Spinal cord (tissue), 10 donors: ENCODE results near the gene GRID1. TPM values are rescaled to one million over a fixed set of nuclear protein-coding genes. Genes with fewer than 3 reads are reported as not detected.

Experiments used
- DNase-seq, 6 donors: peaks; one replicate each; pipeline versions ENCODE4 v3.0.0 to v3.0.0-alpha.2; 2013 to 2015; ENCODE audit warnings: low spot score in 6 of 6, low read depth in 4 of 6
- H3K27ac ChIP-seq: one replicate; pipeline ENCODE4 v1.5.1; 2013; ENCODE audit warnings: low read depth, low read length, control low read depth
- H3K27me3 ChIP-seq: one replicate; pipeline ENCODE4 v1.6.1; 2013; ENCODE audit warnings: low read length; ENCODE audit not compliant: control insufficient read depth, insufficient read depth
- H3K36me3 ChIP-seq: one replicate; pipeline ENCODE4 v1.6.1; 2013; ENCODE audit warnings: low read length; ENCODE audit not compliant: control insufficient read depth, insufficient read depth
- H3K4me1 ChIP-seq: one replicate; pipeline ENCODE4 v1.6.1; 2013; ENCODE audit warnings: low read length; ENCODE audit not compliant: control insufficient read depth, insufficient read depth
- H3K4me3 ChIP-seq: one replicate; pipeline ENCODE4 v1.5.1; 2013; ENCODE audit warnings: low read depth, low read length, control low read depth
- H3K9me3 ChIP-seq: one replicate; pipeline ENCODE4 v1.6.1; 2013; ENCODE audit warnings: low read length; ENCODE audit not compliant: control insufficient read depth, insufficient read depth
- WGBS: methylation state at CpG from one replicate; pipeline ENCODE4 v1.1.5; 2013; ENCODE audit warnings: missing lambda C conversion rate; ENCODE audit not compliant: insufficient coverage; 5-methylcytosine and 5-hydroxymethylcytosine counted together
- polyA plus RNA-seq, 2 donors: library from polyadenylated mRNA; unstranded; fragments of 120-200 nt; gene quantifications; one replicate each; pipeline ENCODE4 v1.2.1, GENCODE V29; 2013; ENCODE audit not compliant: insufficient read length in 2 of 2
- total RNA-seq, 2 donors: library from RNA; depleted of rRNA in 1 of 2; stranded (reverse); fragments of 120-200 nt in 1 of 2; fragments of >200 nt in 1 of 2; gene quantifications; one replicate each; pipeline versions ENCODE4 v1.2.3 to v1.2.4, GENCODE V29; 2013 to 2014
- donor health status: healthy.

The GRID1 gene
- total and polyA plus RNA-seq, 4 donors: 7.6 to 30.1 (median 22.2) TPM

- H3K27ac ChIP-seq: no peak overlapping the region
- H3K4me3 ChIP-seq: no peak overlapping the region
- DNase-seq: peak in 1 of 6 donors; percentile 69
- no peaks in the 10 kb centered on the region for H3K9me3 ChIP-seq
- peaks cover 41% of the 10 kb centered on the region for H3K4me1 ChIP-seq
- H3K36me3 ChIP-seq: peaks cover 2% of the 10 kb centered on the region
- H3K27me3 ChIP-seq: no peaks in the 10 kb centered on the region
- WGBS: 90% methylated on average over 4 of the region's 7 CpGs
These were observed 442.1 kb downstream of the GRID1 start for GRCh38 chr10:85924382-85925102.

- Histone ChIP-seq H3K36me3 (peaks cover 2% of the 10 kb centered on the region), H3K27ac (no peak overlapping the region), H3K4me1 (peaks cover 46% of the 10 kb centered on the region), H3K4me3 (no peak overlapping the region), H3K9me3 (no peaks in the 10 kb centered on the region), H3K27me3 (no peaks in the 10 kb centered on the region)
- peak in 3 of 6 donors; percentile 36 to 88 (median 72) for DNase-seq
- 34% methylated on average over 7 of the region's 9 CpGs for WGBS
These were observed 444.1 kb downstream of the GRID1 start for GRCh38 chr10:85922356-85923129.

GRCh38 chr10:85921789-85922188 lies 444.8 kb downstream of the GRID1 start:
- WGBS: 56% methylated on average over 5 of the region's 5 CpGs
- Histone ChIP-seq H3K27me3 (no peaks in the 10 kb centered on the region), H3K4me3 (no peak overlapping the region), H3K36me3 (peaks cover 2% of the 10 kb centered on the region), H3K4me1 (peaks cover 53% of the 10 kb centered on the region), H3K27ac (no peak overlapping the region), H3K9me3 (no peaks in the 10 kb centered on the region)
- no peak for DNase-seq

- WGBS: 91% methylated on average over 5 of the region's 6 CpGs
- peaks cover 2% of the 10 kb centered on the region for H3K36me3 ChIP-seq
- no peak overlapping the region for H3K4me3 ChIP-seq
- H3K27ac ChIP-seq: no peak overlapping the region
- H3K4me1 ChIP-seq: peaks cover 64% of the 10 kb centered on the region
- no peaks in the 10 kb centered on the region for H3K9me3 ChIP-seq
- DNase-seq: no peak
- H3K27me3 ChIP-seq: no peaks in the 10 kb centered on the region
These were observed 446.3 kb downstream of the GRID1 start for GRCh38 chr10:85920311-85920710.

GRCh38 chr10:85919491-85920021 lies 447.0 kb downstream of the GRID1 start:
- Histone ChIP-seq H3K27me3 (no peaks in the 10 kb centered on the region), H3K36me3 (peaks cover 2% of the 10 kb centered on the region), H3K27ac (no peak overlapping the region), H3K9me3 (no peaks in the 10 kb centered on the region), H3K4me1 (peaks cover 62% of the 10 kb centered on the region), H3K4me3 (no peak overlapping the region)
- DNase-seq: peak in 2 of 6 donors; percentile 55 to 85
- 0% methylated on average over 4 of the region's 4 CpGs for WGBS

GRCh38 chr10:85918371-85918770 lies 448.2 kb downstream of the GRID1 start:
- DNase-seq: no peak
- peaks cover 62% of the 10 kb centered on the region for H3K4me1 ChIP-seq
- WGBS: 100% methylated on average over 1 of the region's 3 CpGs
- H3K9me3 ChIP-seq: no peaks in the 10 kb centered on the region
- no peak overlapping the region for H3K27ac ChIP-seq
- H3K4me3 ChIP-seq: no peak overlapping the region
- H3K27me3 ChIP-seq: no peaks in the 10 kb centered on the region
- H3K36me3 ChIP-seq: peaks cover 2% of the 10 kb centered on the region

- H3K9me3 ChIP-seq: no peaks in the 10 kb centered on the region
- H3K4me1 ChIP-seq: peaks cover 54% of the 10 kb centered on the region
- no peak for DNase-seq
- WGBS: 50% methylated on average over 2 of the region's 4 CpGs
- H3K27ac ChIP-seq: no peak overlapping the region
- no peak overlapping the region for H3K4me3 ChIP-seq
- H3K36me3 ChIP-seq: peaks cover 2% of the 10 kb centered on the region
- H3K27me3 ChIP-seq: no peaks in the 10 kb centered on the region
These were observed 449.0 kb downstream of the GRID1 start for GRCh38 chr10:85917601-85918000.

- H3K4me3 ChIP-seq: no peak overlapping the region
- peak in 2 of 6 donors; percentile 79 to 82 for DNase-seq
- H3K9me3 ChIP-seq: no peaks in the 10 kb centered on the region
- peaks cover 2% of the 10 kb centered on the region for H3K36me3 ChIP-seq
- H3K4me1 ChIP-seq: peaks cover 51% of the 10 kb centered on the region
- H3K27ac ChIP-seq: no peak overlapping the region
- H3K27me3 ChIP-seq: no peaks in the 10 kb centered on the region
- WGBS: 17% methylated on average over 1 of the region's 2 CpGs
These were observed 449.5 kb downstream of the GRID1 start for GRCh38 chr10:85916994-85917573.

- H3K27me3 ChIP-seq: no peaks in the 10 kb centered on the region
- H3K4me1 ChIP-seq: peaks cover 46% of the 10 kb centered on the region
- no peak overlapping the region for H3K27ac ChIP-seq
- WGBS: 51% methylated on average over 2 of the region's 5 CpGs
- no peak overlapping the region for H3K4me3 ChIP-seq
- H3K36me3 ChIP-seq: peaks cover 2% of the 10 kb centered on the region
- peak in 2 of 6 donors; percentile 51 to 57 for DNase-seq
- H3K9me3 ChIP-seq: no peaks in the 10 kb centered on the region
These were observed 450.3 kb downstream of the GRID1 start for GRCh38 chr10:85916286-85916685.
